Omental fat pad (tissue), 4 donors: Measurements from ENCODE around the gene PKD2L1. TPM values are rescaled to one million over a fixed set of nuclear protein-coding genes. Genes with fewer than 3 reads are reported as not detected.

Experiments used
- ATAC-seq: fragments of 150-250 bp; one replicate; pipeline ENCODE4 v1.9.1; 2016; ENCODE audit warnings: mild to moderate bottlenecking, moderate library complexity; ENCODE audit not compliant: low FRiP score
- DNase-seq: peaks from one replicate; pipeline ENCODE4 v3.0.0-alpha.2; 2019; ENCODE audit warnings: low spot score
- CTCF ChIP-seq, 3 donors: fragments of 450-650 bp; IDR thresholded peaks; one replicate each; pipeline ENCODE4 v1.5.1; 2016 to 2017; ENCODE audit warnings: antibody characterized with exemption in 3 of 3, mild to moderate bottlenecking in 3 of 3, moderate library complexity in 2 of 3
- total RNA-seq, 4 donors: library from RNA; depleted of rRNA; stranded (reverse); fragments of >200 nt; gene quantifications; one replicate each; pipeline ENCODE4 v1.1.0, GENCODE V29; 2016

The PKD2L1 gene
- total RNA-seq, 4 donors from 2014 or later, result 0.24 to 0.37 TPM; not detected in 2

- ATAC-seq, result no peak
- DNase-seq, result no peak
- TF ChIP-seq CTCF (IDR thresholded peaks at IDR 0.05), result no peak
These were observed 41.5 kb upstream of the PKD2L1 start for GRCh38 chr10:100371482-100372027.

GRCh38 chr10:100370714-100371481, 40.9 kb upstream of the PKD2L1 start:
- peak; percentile 35 for DNase-seq
- ATAC-seq, result no peak
- no peak for TF ChIP-seq CTCF (IDR thresholded peaks at IDR 0.05)

- ATAC-seq (no peak), DNase-seq (no peak)
- no peak for TF ChIP-seq CTCF (IDR thresholded peaks at IDR 0.05)
These were observed 38.7 kb upstream of the PKD2L1 start for GRCh38 chr10:100368721-100369120.

GRCh38 chr10:100364735-100365391, 34.8 kb upstream of the PKD2L1 start:
- no peak for TF ChIP-seq CTCF (IDR thresholded peaks at IDR 0.05)
- DNase-seq (no peak), ATAC-seq (peak; percentile 73)

GRCh38 chr10:100364175-100364574, 34.1 kb upstream of the PKD2L1 start:
- ATAC-seq, result no peak
- DNase-seq, result no peak
- no peak for TF ChIP-seq CTCF (IDR thresholded peaks at IDR 0.05)

GRCh38 chr10:100362570-100363496, 32.8 kb upstream of the PKD2L1 start:
- DNase-seq (no peak), ATAC-seq (no peak)
- TF ChIP-seq CTCF (IDR thresholded peaks at IDR 0.05), result no peak
